ENCODE results near the gene MLPH.

DNA sequence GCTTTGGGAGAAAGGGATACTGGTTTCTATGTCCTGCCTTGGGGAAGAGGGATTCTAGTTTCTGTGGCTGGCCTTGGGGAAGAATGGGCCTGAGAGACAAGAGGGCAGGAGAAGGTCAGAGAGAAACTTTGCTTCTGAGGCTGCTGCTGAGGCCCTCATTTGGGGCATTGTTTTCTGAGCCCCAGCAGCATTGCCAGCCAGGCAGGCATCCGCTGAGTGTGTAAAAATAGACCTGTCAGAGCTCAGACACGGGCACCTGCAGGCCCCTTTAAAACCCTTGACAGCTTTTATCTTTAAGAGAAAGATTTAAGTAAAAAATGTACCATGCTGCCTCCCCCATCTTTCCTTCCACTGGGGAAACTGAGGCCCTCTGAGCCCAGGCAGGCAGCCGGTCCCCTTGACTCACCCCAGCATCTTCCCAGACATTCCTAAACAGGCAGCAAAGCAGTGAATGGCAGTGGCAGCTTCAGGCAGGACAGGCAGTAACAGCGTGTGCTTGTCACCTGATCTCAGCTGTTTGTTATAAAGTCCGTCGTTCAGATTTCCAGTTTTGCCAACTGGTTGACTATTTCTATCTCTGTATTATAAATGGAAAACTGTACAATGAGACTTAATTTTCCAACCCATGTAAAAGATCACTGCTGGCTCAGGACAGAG is 27.6 kb downstream of the MLPH start:
- TF ChIP-seq POLR2A (IDR thresholded peaks at IDR 0.05; ENCODE audit: low read length), result no peak
- no peak for TF ChIP-seq GATA1 (IDR thresholded peaks at IDR 0.05; ENCODE audit: low read depth, low read length)

All from erythroblast (primary cell).